Breast epithelium (tissue), 3 donors: ENCODE results near the gene HSD3B7.

ENCODE experiments used
- CTCF ChIP-seq, 3 donors: fragments of 450-650 bp; IDR thresholded peaks; one replicate each; pipeline ENCODE4 v1.5.1; 2016 to 2017; ENCODE audit warnings: antibody characterized with exemption in 3 of 3, mild to moderate bottlenecking in 3 of 3, moderate library complexity in 3 of 3
- POLR2A ChIP-seq: fragments of 450-650 bp; IDR thresholded peaks from one replicate; pipeline ENCODE4 v1.6.1; 2016; ENCODE audit warnings: antibody characterized with exemption, mild to moderate bottlenecking, moderate library complexity

DNA sequence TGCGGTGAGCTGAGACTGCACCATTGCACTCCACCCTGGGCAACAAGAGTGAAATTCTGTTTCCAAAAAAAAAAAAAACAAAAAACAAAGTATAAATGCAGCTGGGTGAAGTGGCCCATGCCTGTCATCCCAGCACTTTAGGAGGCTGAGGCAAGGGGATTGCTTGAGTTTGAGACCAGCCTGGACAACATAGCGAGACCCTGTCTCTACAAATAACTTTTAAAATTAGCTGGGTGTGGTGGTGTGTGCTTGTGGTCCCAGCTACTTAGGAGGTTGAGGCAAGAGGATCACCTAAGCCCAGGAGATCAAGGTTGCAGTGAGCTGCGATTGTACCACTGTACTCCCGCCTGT is 38.2 kb downstream of the HSD3B7 start:
- TF ChIP-seq CTCF (IDR thresholded peaks at IDR 0.05) (no peak), POLR2A (no peak)
